NCI-H1092 treated with DMSO at 0.1 percent for 48 hours (cell line): ENCODE results near the gene C19orf25.
"Not testable (repeated sequence)": the region's sequence is repeated elsewhere in the genome, so short reads cannot be mapped to it uniquely, and the experiment has no call there.

ENCODE experiments used
- DNase-seq: peaks from one replicate; lab custom pipeline; 2025; lab: John Stamatoyannopoulos, UW

Gene C19orf25

GRCh38 chr19:1478934-1479707 lies at the start of gene C19orf25:
Gene C19orf25, minus strand, starts transcription at chr19:1479215. Its CDS starts 312 bp downstream, at chr19:1478903.
- DNase-seq = peak; percentile 92

GRCh38 chr19:1527650-1528309 lies 48.8 kb upstream of the C19orf25 start:
- no peak for DNase-seq

- DNase-seq = no peak
Measured at GRCh38 chr19:1526979-1527649, 48.1 kb upstream of the C19orf25 start.

- no peak for DNase-seq
Measured at GRCh38 chr19:1526066-1526778, 47.2 kb upstream of the C19orf25 start.

GRCh38 chr19:1525343-1525742 lies 46.3 kb upstream of the C19orf25 start:
- DNase-seq = no peak

GRCh38 chr19:1524972-1525325 lies 45.9 kb upstream of the C19orf25 start:
- no peak for DNase-seq

GRCh38 chr19:1524287-1524971 lies 45.4 kb upstream of the C19orf25 start:
- no peak for DNase-seq

- no peak for DNase-seq
Measured at GRCh38 chr19:1523412-1524286, 44.6 kb upstream of the C19orf25 start, which contains the start of gene PLK5. Gene PLK5, plus strand, starts transcription at chr19:1524077. Its CDS starts 2,920 bp downstream, at chr19:1526997.

- no peak for DNase-seq
Measured at GRCh38 chr19:1522838-1523237, 43.8 kb upstream of the C19orf25 start.

- no peak for DNase-seq
Measured at GRCh38 chr19:1522061-1522460, 43.0 kb upstream of the C19orf25 start.

GRCh38 chr19:1521636-1522035 lies 42.6 kb upstream of the C19orf25 start:
- no peak for DNase-seq

GRCh38 chr19:1520203-1520780 lies 41.3 kb upstream of the C19orf25 start:
- DNase-seq = no peak

- not testable (repeated sequence) for DNase-seq
Measured at GRCh38 chr19:1519802-1520201, 40.8 kb upstream of the C19orf25 start.

GRCh38 chr19:1518471-1518870 lies 39.5 kb upstream of the C19orf25 start:
- DNase-seq = no peak

- DNase-seq = no peak
Measured at GRCh38 chr19:1516395-1516753, 37.4 kb upstream of the C19orf25 start.

GRCh38 chr19:1514986-1515721 lies 36.1 kb upstream of the C19orf25 start:
- DNase-seq = no peak

- DNase-seq = no peak
Measured at GRCh38 chr19:1514295-1514661, 35.3 kb upstream of the C19orf25 start.

GRCh38 chr19:1513499-1514294 lies 34.7 kb upstream of the C19orf25 start:
- no peak for DNase-seq
